GM19351 (cell line): ENCODE data around the gene NTS.
A peak's percentile ranks its signal among the peaks of the same experiment; 100 is the strongest.

Experiments used
- ATAC-seq: cut with Tn5 transposase; IDR thresholded peaks from one replicate; pipeline ENCODE4 v1.9.1; 2021; ENCODE audit warnings: mild to moderate bottlenecking, moderate library complexity; ENCODE audit not compliant: unreplicated experiment

NTS gene

GRCh38 chr12:85920324-85920947 lies 46.3 kb downstream of the NTS start:
- peak; percentile 77 for ATAC-seq

GRCh38 chr12:85923767-85924331 lies 49.8 kb downstream of the NTS start:
- ATAC-seq, result peak; percentile 44

- ATAC-seq, result no peak
These were observed 53.1 kb downstream of the NTS start for GRCh38 chr12:85927166-85927565.
